Femur (tissue), 1 donor: ENCODE results near the gene SETDB1.

Source experiments
- DNase-seq: peaks from one replicate; pipeline ENCODE4 v3.0.0-alpha.2; 2017

The SETDB1 gene

GRCh38 chr1:150976879-150977694 lies 50.9 kb downstream of the SETDB1 start:
- peak; percentile 77 for DNase-seq

GRCh38 chr1:150979092-150980056 lies 53.2 kb downstream of the SETDB1 start:
- DNase-seq: peak; percentile 93

- DNase-seq: no peak
These were observed 55.1 kb downstream of the SETDB1 start for GRCh38 chr1:150981177-150981804.

- DNase-seq: no peak
These were observed 55.9 kb downstream of the SETDB1 start, which contains the start of gene ANXA9 for GRCh38 chr1:150981805-150982712. ANXA9 (plus strand) TSS chr1:150982292; CDS start chr1:150983106, 814 bp downstream.

GRCh38 chr1:150985179-150985825 lies 59.1 kb downstream of the SETDB1 start:
- DNase-seq: no peak

- DNase-seq: no peak
These were observed 61.8 kb downstream of the SETDB1 start for GRCh38 chr1:150987924-150988323.

- no peak for DNase-seq
These were observed 66.5 kb downstream of the SETDB1 start for GRCh38 chr1:150992626-150993025.

GRCh38 chr1:150994248-150994647 lies 68.1 kb downstream of the SETDB1 start:
- DNase-seq: no peak

- no peak for DNase-seq
These were observed 69.3 kb downstream of the SETDB1 start for GRCh38 chr1:150995460-150995859.

- DNase-seq: no peak
These were observed 69.7 kb downstream of the SETDB1 start for GRCh38 chr1:150995896-150996295.

GRCh38 chr1:150997126-150997872 lies 71.1 kb downstream of the SETDB1 start:
- DNase-seq: no peak

- DNase-seq: no peak
These were observed 71.8 kb downstream of the SETDB1 start for GRCh38 chr1:150997949-150998348.

GRCh38 chr1:150999051-150999674 lies 73.0 kb downstream of the SETDB1 start:
- no peak for DNase-seq

GRCh38 chr1:150999926-151000325 lies 73.8 kb downstream of the SETDB1 start:
- no peak for DNase-seq

- no peak for DNase-seq
These were observed 74.2 kb downstream of the SETDB1 start for GRCh38 chr1:151000408-151000807.

GRCh38 chr1:151001602-151002001 lies 75.4 kb downstream of the SETDB1 start:
- DNase-seq: no peak

GRCh38 chr1:151002051-151002450 lies 75.9 kb downstream of the SETDB1 start:
- DNase-seq: no peak

GRCh38 chr1:151002611-151003010 lies 76.4 kb downstream of the SETDB1 start:
- DNase-seq: no peak

- DNase-seq: no peak
These were observed 77.0 kb downstream of the SETDB1 start for GRCh38 chr1:151003180-151003579.

GRCh38 chr1:151005729-151006319 lies 79.7 kb downstream of the SETDB1 start:
- DNase-seq: no peak
